ENCODE data around the gene NXF3. TPM values are rescaled to one million over a fixed set of nuclear protein-coding genes. Genes with fewer than 3 reads are reported as not detected.

The NXF3 gene
- total RNA-seq, 1 experiment from 2014 or later: not detected

GRCh38 chrX:103061486-103061885, 31.5 kb downstream of the NXF3 start:
- H3K4me3 ChIP-seq: no peak overlapping the region
- H3K27me3 ChIP-seq (ENCODE audit: insufficient read depth, low read depth): peaks cover 7% of the 10 kb centered on the region; the same call in 1 of the 2 replicates
- H3K4me1 ChIP-seq (replicated peaks; ENCODE audit: insufficient read depth): no peaks in the 10 kb centered on the region
- no peaks in the 10 kb centered on the region for H3K36me3 ChIP-seq (ENCODE audit: low read depth)
- no peak overlapping the region for H3K27ac ChIP-seq
- no peaks in the 10 kb centered on the region for H3K79me2 ChIP-seq (ENCODE audit: low read depth)
- DNase-seq: no peak
- CTCF ChIA-PET: no interaction called here
- no peak overlapping the region for H3K4me2 ChIP-seq
- H3K9me3 ChIP-seq (ENCODE audit: insufficient read depth, low read depth): no peaks in the 10 kb centered on the region
- no peaks in the 10 kb centered on the region for H3K9me2 ChIP-seq (ENCODE audit: insufficient read depth)
- no TSS peak for BruUV-seq (replicated peaks)
- TF ChIP-seq EZH2 (IDR thresholded peaks at IDR 0.05; ENCODE audit: low read depth): no peak
- no peak for TF ChIP-seq CTCF (conservative IDR thresholded peaks at IDR 0.05)
- no peaks in the 10 kb centered on the region for H3F3A ChIP-seq (ENCODE audit: insufficient read depth, low read depth)
- intact Hi-C loops (cut with micrococcal nuclease; ENCODE audit: unreplicated experiment): loop anchor here (2.0 kb wide), 1 partner anchor 73 kb away; no protein-coding TSS in a partner anchor
- POLR2A ChIA-PET (ENCODE audit: unreplicated experiment): no interaction called here
- H4K20me1 ChIP-seq (ENCODE audit: insufficient read depth): no peaks in the 10 kb centered on the region
- H2AFZ ChIP-seq: no peak overlapping the region

- Histone ChIP-seq H2AFZ (no peak overlapping the region), H4K20me1 (ENCODE audit: insufficient read depth) (no peaks in the 10 kb centered on the region), H3K9me2 (ENCODE audit: insufficient read depth) (no peaks in the 10 kb centered on the region), H3K9me3 (ENCODE audit: insufficient read depth, low read depth) (no peaks in the 10 kb centered on the region), H3K27ac (no peak overlapping the region), H3K36me3 (ENCODE audit: low read depth) (no peaks in the 10 kb centered on the region), H3K79me2 (ENCODE audit: low read depth) (no peaks in the 10 kb centered on the region), H3K27me3 (ENCODE audit: insufficient read depth, low read depth) (peaks cover 5% of the 10 kb centered on the region; the same call in 1 of the 2 replicates), H3F3A (ENCODE audit: insufficient read depth, low read depth) (no peaks in the 10 kb centered on the region), H3K4me2 (no peak overlapping the region), H3K4me1 (replicated peaks; ENCODE audit: insufficient read depth) (no peaks in the 10 kb centered on the region), H3K4me3 (no peak overlapping the region)
- no TSS peak for BruUV-seq (replicated peaks)
- CTCF ChIA-PET: no interaction called here
- POLR2A ChIA-PET (ENCODE audit: unreplicated experiment): no interaction called here
- intact Hi-C loops (cut with micrococcal nuclease; ENCODE audit: unreplicated experiment): no loop called here
- no peak for TF ChIP-seq EZH2 (IDR thresholded peaks at IDR 0.05; ENCODE audit: low read depth)
- no peak for TF ChIP-seq CTCF (conservative IDR thresholded peaks at IDR 0.05)
- DNase-seq: no peak
Observed at GRCh38 chrX:103056902-103057301, 36.0 kb downstream of the NXF3 start.

- ChIA-PET POLR2A (ENCODE audit: unreplicated experiment) (no interaction called here), CTCF (no interaction called here)
- Histone ChIP-seq H3F3A (ENCODE audit: insufficient read depth, low read depth) (no peaks in the 10 kb centered on the region), H3K27me3 (ENCODE audit: insufficient read depth, low read depth) (peaks cover 9% of the 10 kb centered on the region; the same call in 1 of the 2 replicates), H3K36me3 (ENCODE audit: low read depth) (no peaks in the 10 kb centered on the region), H3K79me2 (ENCODE audit: low read depth) (no peaks in the 10 kb centered on the region), H3K9me2 (ENCODE audit: insufficient read depth) (no peaks in the 10 kb centered on the region), H3K4me3 (no peak overlapping the region), H3K9me3 (ENCODE audit: insufficient read depth, low read depth) (no peaks in the 10 kb centered on the region), H3K27ac (no peak overlapping the region), H3K4me2 (no peak overlapping the region), H2AFZ (no peak overlapping the region), H3K4me1 (replicated peaks; ENCODE audit: insufficient read depth) (no peaks in the 10 kb centered on the region), H4K20me1 (ENCODE audit: insufficient read depth) (no peaks in the 10 kb centered on the region)
- intact Hi-C loops (cut with micrococcal nuclease; ENCODE audit: unreplicated experiment): no loop called here
- no TSS peak for BruUV-seq (replicated peaks)
- DNase-seq: no peak
- TF ChIP-seq EZH2 (IDR thresholded peaks at IDR 0.05; ENCODE audit: low read depth): no peak
- no peak for TF ChIP-seq CTCF (conservative IDR thresholded peaks at IDR 0.05)
Observed at GRCh38 chrX:103052625-103053024, 40.3 kb downstream of the NXF3 start.
